Keratinocyte (primary cell): ENCODE measurements around the gene NLGN2. TPM values are rescaled to one million over a fixed set of nuclear protein-coding genes. Genes with fewer than 3 reads are reported as not detected.

Source experiments
- DNase-seq: peaks from one replicate; pipeline ENCODE4 v3.0.0-alpha.2; 2011; ENCODE audit warnings: low read depth, missing footprints, low spot score
- FAIRE-seq: peaks from 2 replicates; lab custom pipeline; 2011; peaks lifted over from hg19 to GRCh38; lab: Jason Lieb, UNC
- H2AFZ ChIP-seq: 2 replicates; pipeline ENCODE4 v1.6.0; 2012; ENCODE audit warnings: low read length, control low read depth, inconsistent platforms; ENCODE audit not compliant: control insufficient read depth
- H3K27ac ChIP-seq: 2 replicates; pipeline ENCODE4 v1.5.1; 2011; ENCODE audit warnings: low read length; ENCODE audit not compliant: control insufficient read depth, insufficient read depth
- H3K27me3 ChIP-seq: 3 replicates; pipeline ENCODE4 v1.6.0; 2011; ENCODE audit warnings: low read length; ENCODE audit not compliant: control insufficient read depth, insufficient read depth; ENCODE audit errors: extremely low read depth
- H3K36me3 ChIP-seq, 2 experiments: 2 replicates in 1 of 2; 3 replicates in 1 of 2; pipeline ENCODE4 v1.5.1; 2011; ENCODE audit warnings: low read length in 2 of 2, mild to moderate bottlenecking in 1 of 2; ENCODE audit not compliant: control insufficient read depth in 2 of 2, insufficient read depth in 2 of 2; ENCODE audit errors: extremely low read depth in 1 of 2
- H3K4me1 ChIP-seq: 3 replicates; pipeline ENCODE4 v1.5.1; 2011; ENCODE audit warnings: low read length; ENCODE audit not compliant: control insufficient read depth, insufficient read depth; ENCODE audit errors: extremely low read depth
- H3K4me2 ChIP-seq: 3 replicates; pipeline ENCODE4 v1.6.0; 2011; ENCODE audit warnings: low read depth, low read length; ENCODE audit not compliant: control insufficient read depth, insufficient read depth; ENCODE audit errors: extremely low read depth
- H3K4me3 ChIP-seq, 3 experiments: fragments of 200-600 bp in 1 of 3; sonication (generic) in 1 of 3; 2 replicates in 2 of 3; 3 replicates in 1 of 3; pipeline ENCODE4 v1.5.1; 2011 to 2016; ENCODE audit warnings: low read length in 3 of 3, mild to moderate bottlenecking in 3 of 3, control low read depth in 2 of 3, inconsistent platforms in 1 of 3, low read depth in 1 of 3, mixed read lengths in 1 of 3, mixed run types in 1 of 3, moderate library complexity in 1 of 3; ENCODE audit not compliant: control insufficient read depth in 2 of 3, insufficient read depth in 2 of 3; ENCODE audit errors: extremely low read depth in 1 of 3
- H3K79me2 ChIP-seq: 2 replicates; pipeline ENCODE4 v1.6.0; 2012; ENCODE audit warnings: low read length; ENCODE audit not compliant: control insufficient read depth, insufficient read depth
- H3K9ac ChIP-seq: 3 replicates; pipeline ENCODE4 v1.6.0; 2011; ENCODE audit warnings: low read length; ENCODE audit not compliant: control insufficient read depth, insufficient read depth; ENCODE audit errors: extremely low read depth
- H3K9me1 ChIP-seq: 3 replicates; pipeline ENCODE4 v1.6.0; 2011; ENCODE audit warnings: low read length; ENCODE audit not compliant: control insufficient read depth, insufficient read depth; ENCODE audit errors: extremely low read depth
- H3K9me3 ChIP-seq: 2 replicates; pipeline ENCODE4 v1.5.1; 2012; ENCODE audit warnings: low read depth, low read length; ENCODE audit not compliant: control insufficient read depth
- H4K20me1 ChIP-seq: 3 replicates; pipeline ENCODE4 v1.6.0; 2011; ENCODE audit warnings: low read length; ENCODE audit not compliant: control insufficient read depth, insufficient read depth; ENCODE audit errors: extremely low read depth
- EZH2 ChIP-seq: IDR thresholded peaks from one replicate; pipeline ENCODE4 v1.6.1; 2012; ENCODE audit warnings: inconsistent platforms, mild to moderate bottlenecking, low read length, moderate library complexity
- dilution Hi-C: fragments of 300-500 bp; cut with MboI; formaldehyde crosslinking; loops from one replicate; pipeline ENCODE4 v1.7.0; 2020; ENCODE audit warnings: low sequenced_read_pairs; ENCODE audit not compliant: extremely low pct_ligation_motif_present
- polyA plus RNA-seq, 5 experiments: library from polyadenylated mRNA; depleted of rRNA in 3 of 5; stranded (reverse) in 3 of 5; stranded (forward) in 1 of 5; unstranded in 1 of 5; fragments of >200 nt; gene quantifications; 1 replicate in 1 of 5; 2 replicates in 3 of 5; 3 replicates in 1 of 5; pipeline versions ENCODE4 v1.2.1 to v1.2.3, GENCODE V29; 2011 to 2012; ENCODE audit warnings: missing spikeins in 2 of 5, low read depth in 1 of 5, low replicate concordance in 1 of 5
- TF ChIP-seq, protein P1 (sequence below), 3 experiments: IDR thresholded peaks in 1 of 3; conservative IDR thresholded peaks in 1 of 3; optimal IDR thresholded peaks in 1 of 3; 2 replicates in 2 of 3; 3 replicates in 1 of 3; pipeline versions ENCODE3 to v1.5.1; 2011; ENCODE audit warnings: low read length in 3 of 3, mild to moderate bottlenecking in 3 of 3, moderate library complexity in 2 of 3, control low read depth in 1 of 3, inconsistent platforms in 1 of 3; ENCODE audit not compliant: insufficient read depth in 2 of 3; ENCODE audit errors: extremely low read depth in 1 of 3

Gene NLGN2
- polyA plus RNA-seq, 1 donor (not counting 4 experiments of a cell fraction or from before 2014, with no cell fraction given), result 2.5 TPM

DNA sequence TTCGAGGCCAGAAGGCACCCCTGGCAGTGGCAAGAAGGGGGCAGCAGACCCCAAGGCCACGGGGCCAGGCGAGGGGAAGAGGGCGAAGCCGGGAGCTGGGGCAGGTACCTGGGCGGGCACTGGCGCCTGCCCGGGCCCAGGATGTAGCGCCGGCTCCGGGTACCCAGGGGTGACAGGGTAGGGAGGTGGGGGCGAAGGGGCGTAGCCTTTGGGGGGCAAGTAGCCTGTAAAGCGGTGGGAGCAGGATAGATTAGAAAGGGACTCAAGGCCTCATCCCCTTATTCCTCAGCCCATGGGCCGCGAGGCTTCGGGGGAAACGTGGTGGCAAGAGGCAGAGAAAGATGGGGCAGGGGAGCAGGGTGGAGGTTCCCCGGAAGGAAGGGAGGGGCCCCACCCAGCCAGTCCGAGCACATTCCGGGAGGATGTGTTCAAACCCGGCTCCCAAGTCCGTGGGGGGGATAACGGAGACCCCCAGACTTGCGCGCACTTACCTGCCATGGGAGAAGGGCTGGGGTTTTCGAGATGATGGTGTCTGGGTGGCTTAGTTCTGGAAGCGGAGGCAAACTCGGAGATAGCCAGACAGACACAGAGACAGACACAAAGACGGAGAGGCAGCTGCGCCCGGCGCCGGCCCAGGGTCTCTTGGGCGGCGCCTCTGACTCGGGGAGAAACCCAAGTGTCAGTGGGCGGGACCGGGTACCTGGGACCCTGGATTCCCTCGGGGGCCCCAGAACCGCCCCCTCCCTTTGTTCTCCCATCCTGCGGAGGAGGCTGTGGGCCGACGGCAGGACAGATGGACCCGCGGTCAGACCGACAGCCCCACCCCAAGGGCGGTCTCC, 13.8 kb upstream of the NLGN2 start:
- Histone ChIP-seq H3K79me2 (peaks cover 27% of the 10 kb centered on the region), H3K4me3 (peak overlapping the region; percentile 83 to 90 (median 89)), H3K4me2 (peak overlapping the region; percentile 77), H3K27me3 (no peaks in the 10 kb centered on the region), H3K27ac (peak overlapping the region; percentile 69), H3K36me3 (peaks cover 22 to 39% of the 10 kb centered on the region in 2 experiments), H2AFZ (peak overlapping the region; percentile 66), H3K9me3 (no peaks in the 10 kb centered on the region), H3K9ac (peak overlapping the region; percentile 80), H3K4me1 (peaks cover 11% of the 10 kb centered on the region), H4K20me1 (no peaks in the 10 kb centered on the region), H3K9me1 (no peaks in the 10 kb centered on the region)
- no peak for FAIRE-seq
- TF ChIP-seq EZH2, result no peak
- TF ChIP-seq, protein P1, sequence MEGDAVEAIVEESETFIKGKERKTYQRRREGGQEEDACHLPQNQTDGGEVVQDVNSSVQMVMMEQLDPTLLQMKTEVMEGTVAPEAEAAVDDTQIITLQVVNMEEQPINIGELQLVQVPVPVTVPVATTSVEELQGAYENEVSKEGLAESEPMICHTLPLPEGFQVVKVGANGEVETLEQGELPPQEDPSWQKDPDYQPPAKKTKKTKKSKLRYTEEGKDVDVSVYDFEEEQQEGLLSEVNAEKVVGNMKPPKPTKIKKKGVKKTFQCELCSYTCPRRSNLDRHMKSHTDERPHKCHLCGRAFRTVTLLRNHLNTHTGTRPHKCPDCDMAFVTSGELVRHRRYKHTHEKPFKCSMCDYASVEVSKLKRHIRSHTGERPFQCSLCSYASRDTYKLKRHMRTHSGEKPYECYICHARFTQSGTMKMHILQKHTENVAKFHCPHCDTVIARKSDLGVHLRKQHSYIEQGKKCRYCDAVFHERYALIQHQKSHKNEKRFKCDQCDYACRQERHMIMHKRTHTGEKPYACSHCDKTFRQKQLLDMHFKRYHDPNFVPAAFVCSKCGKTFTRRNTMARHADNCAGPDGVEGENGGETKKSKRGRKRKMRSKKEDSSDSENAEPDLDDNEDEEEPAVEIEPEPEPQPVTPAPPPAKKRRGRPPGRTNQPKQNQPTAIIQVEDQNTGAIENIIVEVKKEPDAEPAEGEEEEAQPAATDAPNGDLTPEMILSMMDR (optimal IDR thresholded peaks at IDR 0.05 in 1 of 3, IDR thresholded peaks at IDR 0.05 in 1 of 3, conservative IDR thresholded peaks at IDR 0.05 in 1 of 3; ENCODE audit: extremely low read depth in 1 of 3, insufficient read depth in 2 of 3, low read length in 3 of 3), result peak in 2 of 3 experiments; percentile 6 to 17
- dilution Hi-C loops, result no loop called here
- DNase-seq, result no peak

- Histone ChIP-seq H3K9ac (peak within 1 kb of the TSS; percentile 80), H3K4me3 (peak within 1 kb of the TSS; percentile 83 to 90 (median 89)), H3K9me3 (no peaks in the 10 kb centered on the region), H3K79me2 (peaks cover 27% of the 10 kb centered on the region), H4K20me1 (no peaks in the 10 kb centered on the region), H3K4me1 (peaks cover 11% of the 10 kb centered on the region), H2AFZ (peak within 1 kb of the TSS; percentile 66), H3K9me1 (peaks cover under 1% of the 10 kb centered on the region), H3K27me3 (no peaks in the 10 kb centered on the region), H3K4me2 (peak within 1 kb of the TSS; percentile 84), H3K36me3 (peaks cover 16 to 31% of the 10 kb centered on the region in 2 experiments), H3K27ac (peak within 1 kb of the TSS; percentile 69)
- DNase-seq (no peak), FAIRE-seq (peak; percentile 60)
- dilution Hi-C loops, result no loop called here
- TF ChIP-seq EZH2, result no peak
- TF ChIP-seq, protein P1 (optimal IDR thresholded peaks at IDR 0.05 in 1 of 3, IDR thresholded peaks at IDR 0.05 in 1 of 3, conservative IDR thresholded peaks at IDR 0.05 in 1 of 3; ENCODE audit: extremely low read depth in 1 of 3, insufficient read depth in 2 of 3, low read length in 3 of 3), result peak; percentile 10 to 49 (median 15)
These were observed 13.0 kb upstream of the NLGN2 start, which contains the start of gene PLSCR3 for GRCh38 chr17:7394452-7395191. TSS of gene PLSCR3 (minus strand) at chr17:7394525. CDS start at chr17:7394110, 415 bp downstream.
